GM12874 (cell line): ENCODE data around the gene ATP8A1.

ENCODE experiments used
- CTCF ChIP-seq: IDR thresholded peaks from 2 replicates; pipeline ENCODE4 v1.5.1; 2011; ENCODE audit warnings: low read depth, mild to moderate bottlenecking, control low read depth, low read length, moderate library complexity; ENCODE audit not compliant: insufficient read depth

ATP8A1 gene

DNA sequence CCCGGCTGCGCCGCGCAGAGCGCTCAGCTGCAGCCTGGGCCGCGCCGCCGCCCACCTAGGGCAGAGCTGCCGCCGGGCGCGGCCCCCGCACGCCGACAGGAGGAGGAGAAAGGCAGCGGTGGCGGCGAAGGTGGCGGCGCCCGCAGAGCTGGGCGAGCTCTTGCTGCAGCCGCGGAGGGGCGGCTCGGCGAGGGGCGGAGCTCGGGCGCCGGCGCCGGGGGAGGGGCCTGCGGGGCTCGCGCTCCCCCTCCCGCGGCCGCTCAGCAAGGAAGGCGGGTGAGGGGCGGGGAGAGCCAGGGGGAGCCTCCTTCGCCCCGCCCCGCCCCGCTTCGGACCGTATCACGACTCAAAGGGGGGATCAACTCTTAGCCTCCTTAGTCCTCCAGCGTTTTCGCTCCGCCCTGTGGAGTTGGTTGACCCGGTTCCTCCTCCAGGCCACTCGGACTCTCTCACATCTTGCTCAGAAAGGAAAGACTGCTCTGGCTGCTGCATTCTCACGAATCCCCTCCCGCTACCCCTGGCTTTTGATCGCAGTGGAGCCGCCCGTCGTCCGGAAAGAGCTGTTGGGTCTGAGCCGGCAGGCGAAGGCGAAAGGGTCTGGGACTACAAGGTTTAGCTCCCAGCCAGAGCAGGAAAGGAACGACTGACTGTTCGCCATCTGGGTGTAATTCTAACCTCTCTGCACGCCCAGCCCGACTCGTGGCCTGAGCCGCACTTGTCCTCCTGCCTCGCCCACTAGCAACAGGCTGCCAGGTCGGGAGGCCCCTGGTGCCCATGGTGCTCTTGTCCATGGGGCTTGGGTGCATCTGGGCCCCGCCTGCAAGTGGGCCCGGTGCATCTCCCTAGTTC, at the start of gene ATP8A1:
ATP8A1 (minus strand) TSS at position 162 of the 849 bp plus-strand sequence. CDS start 232 bp downstream, outside the sequence.
- TF ChIP-seq CTCF = no peak

DNA sequence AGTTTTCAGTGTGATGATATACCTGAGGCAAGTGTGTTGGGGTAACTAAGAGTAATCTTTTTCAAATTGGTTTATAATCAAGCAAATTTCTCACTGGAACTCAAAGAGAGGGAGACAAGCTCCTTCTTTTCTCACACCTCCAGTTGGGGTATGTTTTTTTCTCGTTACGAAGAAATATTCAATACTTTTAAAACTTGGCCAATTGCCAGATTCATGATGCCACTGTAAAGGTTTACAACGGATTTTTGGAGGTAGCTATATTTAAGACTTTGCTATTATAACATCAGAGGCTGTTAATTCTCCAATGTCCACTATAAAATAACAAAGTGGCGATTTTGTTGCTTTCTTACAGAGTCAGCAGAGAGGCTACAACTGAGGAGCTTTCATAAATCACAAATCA, 49.2 kb upstream of the ATP8A1 start:
- no peak for TF ChIP-seq CTCF

DNA sequence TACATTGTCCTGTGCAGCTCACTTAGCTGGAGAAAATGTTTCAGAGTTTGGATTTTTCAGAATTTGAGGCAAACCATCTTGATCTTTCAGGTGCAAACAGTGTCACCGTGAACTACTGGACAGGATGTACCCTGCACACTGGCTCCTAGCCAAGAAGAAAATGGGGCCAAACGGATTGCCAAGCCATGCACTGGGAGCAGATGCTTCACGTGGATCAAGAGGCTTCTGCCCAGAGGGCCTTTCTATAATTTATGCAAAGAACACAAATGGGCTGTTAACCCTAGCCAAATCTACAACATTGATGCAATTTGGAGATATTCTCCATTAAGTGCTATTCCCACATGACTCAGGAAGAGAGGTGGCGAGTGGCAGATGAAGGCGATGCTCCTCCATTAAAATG, 46.9 kb upstream of the ATP8A1 start:
- no peak for TF ChIP-seq CTCF

- no peak for TF ChIP-seq CTCF
Measured at GRCh38 chr4:42702895-42703294, 46.0 kb upstream of the ATP8A1 start.

DNA sequence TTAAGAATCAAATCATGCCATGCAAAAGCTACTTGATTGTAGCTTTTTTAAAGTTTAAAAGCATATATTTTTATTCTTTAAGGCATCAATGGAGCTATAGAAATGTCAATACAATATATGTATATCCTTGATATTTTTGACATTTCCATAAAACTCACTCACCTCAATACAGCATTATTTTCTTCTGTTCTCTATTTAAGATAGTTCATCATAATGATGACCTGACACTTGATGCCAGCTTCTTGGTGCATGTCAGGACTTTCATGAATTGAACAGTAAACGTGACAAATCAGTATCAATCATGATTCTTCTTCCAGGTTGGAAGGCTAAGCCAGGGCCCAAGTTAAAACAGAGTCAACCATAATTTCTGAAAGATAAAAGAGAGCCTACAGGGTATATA, 33.6 kb upstream of the ATP8A1 start:
- TF ChIP-seq CTCF = no peak

- TF ChIP-seq CTCF = no peak
Measured at GRCh38 chr4:42683393-42683792, 26.5 kb upstream of the ATP8A1 start.

- no peak for TF ChIP-seq CTCF
Measured at GRCh38 chr4:42678512-42678911, 21.6 kb upstream of the ATP8A1 start.
